K562 (cell line): ENCODE results near the gene RGPD8. TPM values are rescaled to one million over a fixed set of nuclear protein-coding genes. Genes with fewer than 3 reads are reported as not detected.

ENCODE experiments used
- ATAC-seq: fragments of 200-7000 bp; cut with Tn5 transposase; 3 replicates; pipeline ENCODE4 v1.9.1; 2020; ENCODE audit warnings: moderate library complexity
- BruUV-seq: library from RNA; stranded (reverse); fragments of 400-500 nt; replicated peaks from 2 replicates; lab custom pipeline; 2021; lab: Mats Ljungman, UMichigan
- CTCF ChIA-PET: fragments of 300-600 bp; formaldehyde crosslinking; extraction: SDS; loops from one replicate; lab custom pipeline; 2021; ENCODE audit warnings: low intra/inter-chr PET ratio; lab: Yijun Ruan, JAX
- POLR2A ChIA-PET: fragments of 300-600, 350-650 bp; sonication (Branson Sonifier 250); formaldehyde crosslinking; extraction: SDS; loops from one replicate; lab custom pipeline; 2021; ENCODE audit warnings: antibody characterized with exemption, inconsistent platforms; lab: Yijun Ruan, JAX
- DNase-seq, 4 experiments: peaks; one replicate each; pipeline versions ENCODE4 v3.0.0 to v3.0.0-alpha.2; 2011 to 2018; ENCODE audit warnings: low spot score in 3 of 4, mixed read lengths in 3 of 4; ENCODE audit errors: extremely low read depth in 1 of 4
- FAIRE-seq: peaks from 2 replicates; lab custom pipeline; 2011; peaks lifted over from hg19 to GRCh38; lab: Jason Lieb, UNC
- H2AFZ ChIP-seq: 2 replicates; pipeline ENCODE4 v1.6.0; 2011; ENCODE audit warnings: low read depth, low read length, control low read depth, inconsistent platforms
- H3K27ac ChIP-seq: fragments of 200-600 bp; 3 replicates; pipeline ENCODE4 v1.8.0; 2011; ENCODE audit warnings: low read depth, mild to moderate bottlenecking, control low read depth, inconsistent platforms, low read length, moderate library complexity, mixed read lengths; ENCODE audit errors: extremely low read depth
- H3K27me3 ChIP-seq, 2 experiments: fragments of 300-600 bp in 1 of 2; 2 replicates in 1 of 2; 3 replicates in 1 of 2; pipeline versions ENCODE4 v1.6.0 to v1.8.0; 2011; ENCODE audit warnings: inconsistent platforms in 2 of 2, low read length in 2 of 2, mild to moderate bottlenecking in 1 of 2, mixed read lengths in 1 of 2, moderate library complexity in 1 of 2; ENCODE audit not compliant: control insufficient read depth in 2 of 2, insufficient read depth in 2 of 2
- H3K36me3 ChIP-seq: fragments of 300-600 bp; 3 replicates; pipeline ENCODE4 v1.8.0; 2011; ENCODE audit warnings: mild to moderate bottlenecking, low read length, inconsistent platforms; ENCODE audit not compliant: control insufficient read depth, insufficient read depth
- H3K4me1 ChIP-seq, 2 experiments: fragments of 200-600 bp in 1 of 2; replicated peaks in 1 of 2; 2 replicates in 1 of 2; 3 replicates in 1 of 2; pipeline versions ENCODE4 v1.5.1 to v1.8.0; 2011; ENCODE audit warnings: inconsistent platforms in 2 of 2, low read length in 2 of 2, mild to moderate bottlenecking in 1 of 2, mixed read lengths in 1 of 2, moderate library complexity in 1 of 2; ENCODE audit not compliant: control insufficient read depth in 2 of 2, insufficient read depth in 2 of 2
- H3K4me2 ChIP-seq: 2 replicates; pipeline ENCODE4 v1.6.1; 2011; ENCODE audit warnings: low read length, control low read depth, inconsistent platforms, mixed read lengths; ENCODE audit not compliant: insufficient read depth
- H3K4me3 ChIP-seq: fragments of 200-600 bp; sonication (generic), shearing (Covaris generic); 2 replicates; pipeline ENCODE4 v1.5.1; 2016; ENCODE audit warnings: control low read depth, inconsistent platforms
- H3K79me2 ChIP-seq: fragments of 200-600 bp; 3 replicates; pipeline ENCODE4 v1.8.0; 2011; ENCODE audit warnings: low read length, inconsistent platforms; ENCODE audit not compliant: control insufficient read depth, insufficient read depth
- H3K9ac ChIP-seq, 2 experiments: 2 replicates each; pipeline versions ENCODE4 v1.6.0 to v1.6.1; 2011; ENCODE audit warnings: low read depth in 2 of 2, low read length in 2 of 2, control low read depth in 1 of 2, inconsistent platforms in 1 of 2, mild to moderate bottlenecking in 1 of 2, mixed read lengths in 1 of 2; ENCODE audit not compliant: insufficient read depth in 1 of 2
- H3K9me1 ChIP-seq: one replicate; pipeline ENCODE4 v1.6.0; 2011; ENCODE audit warnings: inconsistent platforms, mild to moderate bottlenecking, low read length, moderate library complexity; ENCODE audit not compliant: control insufficient read depth, insufficient read depth
- H3K9me3 ChIP-seq: replicated peaks from 2 replicates; pipeline ENCODE4 v1.5.1; 2011; ENCODE audit warnings: low read depth, low read length, inconsistent platforms; ENCODE audit not compliant: control insufficient read depth, insufficient read depth
- H4K20me1 ChIP-seq: replicated peaks from 2 replicates; pipeline ENCODE4 v1.6.1; 2011; ENCODE audit warnings: low read length, inconsistent platforms, mixed read lengths; ENCODE audit not compliant: control insufficient read depth, insufficient read depth
- ADNP ChIP-seq: fragments of 200-800 bp; sonication (Bioruptor generic); IDR thresholded peaks from 2 replicates; pipeline ENCODE4 v1.6.1; 2016; ENCODE audit warnings: missing genetic modification characterization, missing compliant biosample characterization
- HMGN3 ChIP-seq: IDR thresholded peaks from 2 replicates; pipeline ENCODE4 v1.6.1; 2011; ENCODE audit warnings: borderline replicate concordance, low read depth, mild to moderate bottlenecking, mixed read lengths, low read length; ENCODE audit not compliant: insufficient read length; ENCODE audit errors: extremely low read depth
- NONO ChIP-seq, 2 experiments: fragments of 200-400 bp in 1 of 2; fragments of 450-650 bp in 1 of 2; formaldehyde crosslinking in 1 of 2; IDR thresholded peaks; 2 replicates each; pipeline ENCODE4 v1.6.1; 2017; ENCODE audit warnings: low read depth in 2 of 2, mild to moderate bottlenecking in 2 of 2, moderate library complexity in 2 of 2, low read length in 1 of 2
- NR2C1 ChIP-seq, 2 experiments: fragments of 450-650 bp; IDR thresholded peaks; 2 replicates each; pipeline ENCODE4 v1.6.1; 2017; ENCODE audit warnings: mild to moderate bottlenecking in 2 of 2, antibody characterized with exemption in 1 of 2, inconsistent platforms in 1 of 2, missing compliant biosample characterization in 1 of 2, missing genetic modification characterization in 1 of 2
- NR2F6 ChIP-seq: fragments of 450-650 bp; formaldehyde crosslinking; IDR thresholded peaks from 2 replicates; pipeline ENCODE4 v1.4.0; 2020; ENCODE audit warnings: mild to moderate bottlenecking
- RFX5 ChIP-seq: IDR thresholded peaks from 2 replicates; pipeline ENCODE4 v1.6.1; 2011; ENCODE audit warnings: low read depth, mild to moderate bottlenecking, improper control_type of control experiment, low read length
- SMAD4 ChIP-seq: fragments of 250-450 bp; sonication (Bioruptor Pico); conservative IDR thresholded peaks from 2 replicates; pipeline ENCODE4 v1.8.0; 2021; ENCODE audit warnings: inconsistent platforms, mild to moderate bottlenecking, moderate library complexity
- ZFP30 ChIP-seq: fragments of 250-450 bp; sonication (Bioruptor Pico); IDR thresholded peaks from 2 replicates; pipeline ENCODE4 v1.8.0; 2022; ENCODE audit warnings: moderate library complexity, mild to moderate bottlenecking, inconsistent platforms, borderline replicate concordance
- ZNF354B ChIP-seq: fragments of 250-450 bp; sonication (Bioruptor Pico); IDR thresholded peaks from 2 replicates; pipeline ENCODE4 v1.4.0; 2020
- ZNF589 ChIP-seq: fragments of 200-800 bp; sonication (Bioruptor generic); IDR thresholded peaks from 2 replicates; pipeline ENCODE4 v1.6.1; 2016; ENCODE audit warnings: low read depth, missing genetic modification characterization, missing compliant biosample characterization
- in situ Hi-C: fragments of 300-500 bp; cut with MboI; formaldehyde crosslinking; loops from 4 replicates; pipeline ENCODE4 v1.15.0; 2018; ENCODE audit warnings: inconsistent platforms, mixed read lengths
- intact Hi-C: fragments of 100-400 bp; cut with micrococcal nuclease; formaldehyde crosslinking; loops from 2 replicates; pipeline ENCODE4 v1.14.2; 2022
- polyA plus RNA-seq, 8 experiments: library from polyadenylated mRNA; depleted of rRNA in 4 of 8; stranded (reverse) in 5 of 8; unstranded in 3 of 8; fragments of >200 nt; fragmentation: Nextera tagmentation in 2 of 8; fragmentation: Illumina TruSeq in 1 of 8; extraction: Ambion mirVana in 2 of 8; extraction: Trizol in 1 of 8; gene quantifications; 2 replicates each; pipeline versions ENCODE4 v1.2.1 to v1.2.3, GENCODE V29; 2011 to 2014; ENCODE audit warnings: inconsistent platforms in 1 of 8, missing spikeins in 1 of 8
- total RNA-seq, 7 experiments: library from RNA; depleted of rRNA in 6 of 7; stranded (reverse); fragments of >200 nt in 6 of 7; fragmentation: Illumina TruSeq in 2 of 7; extraction: Trizol in 2 of 7; gene quantifications; 2 replicates each; pipeline versions ENCODE4 v1.2.1 to v1.2.3, GENCODE V29; 2011 to 2021; ENCODE audit warnings: low replicate concordance in 1 of 7
- TF ChIP-seq, protein P1 (sequence below), 2 experiments: fragments of 450-650 bp; formaldehyde crosslinking in 1 of 2; IDR thresholded peaks; 2 replicates each; pipeline versions ENCODE4 v1.4.0 to v1.6.1; 2014 to 2020; ENCODE audit warnings: mild to moderate bottlenecking in 2 of 2, borderline replicate concordance in 1 of 2, low read depth in 1 of 2
- TF ChIP-seq, protein P2 (sequence below): fragments of 450-650 bp; conservative IDR thresholded peaks from 2 replicates; pipeline ENCODE4 v1.6.1; 2016; ENCODE audit warnings: missing genetic modification characterization, low read depth, mild to moderate bottlenecking, control low read depth, missing compliant biosample characterization

RGPD8 gene
- total and polyA plus RNA-seq, 9 of the 15 experiments (the other 6 are each of a cell fraction or from before 2014, with no cell fraction given): 0.03 to 0.47 (median 0.12) TPM; not detected in 1

DNA sequence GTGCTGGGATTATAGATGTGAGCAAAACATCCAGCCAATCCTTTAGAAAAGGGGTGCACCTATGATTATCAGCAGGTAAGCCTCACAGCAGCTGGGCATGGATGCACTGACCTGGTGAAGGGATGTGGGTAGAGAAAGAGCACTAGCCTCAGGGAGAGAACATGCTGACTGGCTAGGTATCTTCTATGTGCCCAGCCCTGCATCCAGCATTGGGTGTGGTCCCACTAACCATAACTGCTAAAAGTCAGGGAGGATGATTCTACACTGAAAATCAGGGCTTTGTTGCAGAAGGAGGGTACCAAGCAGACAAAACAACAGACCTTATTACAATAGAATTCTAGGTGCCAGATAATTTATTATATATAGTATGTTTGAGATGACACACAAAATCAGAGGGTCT lies 21.1 kb upstream of the RGPD8 start:
- Histone ChIP-seq H3K9me3 (peaks cover 6% of the 10 kb centered on the region), H3K79me2 (no peaks in the 10 kb centered on the region), H3K4me3 (no peak overlapping the region), H3K9ac (no peak overlapping the region), H4K20me1 (no peaks in the 10 kb centered on the region), H3K27ac (no peak overlapping the region), H3K4me2 (no peak overlapping the region), H3K9me1 (no peaks in the 10 kb centered on the region), H3K4me1 (no peaks in the 10 kb centered on the region), H2AFZ (no peak overlapping the region), H3K36me3 (no peaks in the 10 kb centered on the region), H3K27me3 (peaks cover 0 to 3% of the 10 kb centered on the region in 2 experiments; a peak in 1 of 5 replicates)
- no peak for TF ChIP-seq ZFP30
- no peak for TF ChIP-seq RFX5
- no peak for TF ChIP-seq ADNP (tag)
- TF ChIP-seq, protein P1, sequence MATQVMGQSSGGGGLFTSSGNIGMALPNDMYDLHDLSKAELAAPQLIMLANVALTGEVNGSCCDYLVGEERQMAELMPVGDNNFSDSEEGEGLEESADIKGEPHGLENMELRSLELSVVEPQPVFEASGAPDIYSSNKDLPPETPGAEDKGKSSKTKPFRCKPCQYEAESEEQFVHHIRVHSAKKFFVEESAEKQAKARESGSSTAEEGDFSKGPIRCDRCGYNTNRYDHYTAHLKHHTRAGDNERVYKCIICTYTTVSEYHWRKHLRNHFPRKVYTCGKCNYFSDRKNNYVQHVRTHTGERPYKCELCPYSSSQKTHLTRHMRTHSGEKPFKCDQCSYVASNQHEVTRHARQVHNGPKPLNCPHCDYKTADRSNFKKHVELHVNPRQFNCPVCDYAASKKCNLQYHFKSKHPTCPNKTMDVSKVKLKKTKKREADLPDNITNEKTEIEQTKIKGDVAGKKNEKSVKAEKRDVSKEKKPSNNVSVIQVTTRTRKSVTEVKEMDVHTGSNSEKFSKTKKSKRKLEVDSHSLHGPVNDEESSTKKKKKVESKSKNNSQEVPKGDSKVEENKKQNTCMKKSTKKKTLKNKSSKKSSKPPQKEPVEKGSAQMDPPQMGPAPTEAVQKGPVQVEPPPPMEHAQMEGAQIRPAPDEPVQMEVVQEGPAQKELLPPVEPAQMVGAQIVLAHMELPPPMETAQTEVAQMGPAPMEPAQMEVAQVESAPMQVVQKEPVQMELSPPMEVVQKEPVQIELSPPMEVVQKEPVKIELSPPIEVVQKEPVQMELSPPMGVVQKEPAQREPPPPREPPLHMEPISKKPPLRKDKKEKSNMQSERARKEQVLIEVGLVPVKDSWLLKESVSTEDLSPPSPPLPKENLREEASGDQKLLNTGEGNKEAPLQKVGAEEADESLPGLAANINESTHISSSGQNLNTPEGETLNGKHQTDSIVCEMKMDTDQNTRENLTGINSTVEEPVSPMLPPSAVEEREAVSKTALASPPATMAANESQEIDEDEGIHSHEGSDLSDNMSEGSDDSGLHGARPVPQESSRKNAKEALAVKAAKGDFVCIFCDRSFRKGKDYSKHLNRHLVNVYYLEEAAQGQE (IDR thresholded peaks at IDR 0.05; ENCODE audit: borderline replicate concordance): no peak
- TF ChIP-seq, protein P1 (CRISPR knock-in tag; IDR thresholded peaks at IDR 0.05; ENCODE audit: low read depth): no peak
- TF ChIP-seq ZNF354B (CRISPR knock-in tag): no peak
- TF ChIP-seq HMGN3: no peak
- no peak for TF ChIP-seq ZNF589 (CRISPR knock-in tag)
- TF ChIP-seq NR2C1 (IDR thresholded peaks at IDR 0.05): no peak
- no peak for TF ChIP-seq NR2C1 (tag; IDR thresholded peaks at IDR 0.05)
- TF ChIP-seq, protein P2, sequence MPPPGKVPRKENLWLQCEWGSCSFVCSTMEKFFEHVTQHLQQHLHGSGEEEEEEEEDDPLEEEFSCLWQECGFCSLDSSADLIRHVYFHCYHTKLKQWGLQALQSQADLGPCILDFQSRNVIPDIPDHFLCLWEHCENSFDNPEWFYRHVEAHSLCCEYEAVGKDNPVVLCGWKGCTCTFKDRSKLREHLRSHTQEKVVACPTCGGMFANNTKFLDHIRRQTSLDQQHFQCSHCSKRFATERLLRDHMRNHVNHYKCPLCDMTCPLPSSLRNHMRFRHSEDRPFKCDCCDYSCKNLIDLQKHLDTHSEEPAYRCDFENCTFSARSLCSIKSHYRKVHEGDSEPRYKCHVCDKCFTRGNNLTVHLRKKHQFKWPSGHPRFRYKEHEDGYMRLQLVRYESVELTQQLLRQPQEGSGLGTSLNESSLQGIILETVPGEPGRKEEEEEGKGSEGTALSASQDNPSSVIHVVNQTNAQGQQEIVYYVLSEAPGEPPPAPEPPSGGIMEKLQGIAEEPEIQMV: no peak
- no peak for TF ChIP-seq NONO (IDR thresholded peaks at IDR 0.05; ENCODE audit: low read depth in 2 of 2, low read length in 1 of 2)
- no peak for TF ChIP-seq NR2F6 (CRISPR knock-in tag)
- no peak for TF ChIP-seq SMAD4
- FAIRE-seq: no peak
- POLR2A ChIA-PET: no interaction called here
- in situ Hi-C loops: no loop called here
- no peak for ATAC-seq
- intact Hi-C loops: no loop called here
- DNase-seq: no peak
- BruUV-seq: no TSS peak
- CTCF ChIA-PET: no interaction called here
